Heart right ventricle (tissue), 16 donors: ENCODE results near the gene ADCY2. TPM values are rescaled to one million over a fixed set of nuclear protein-coding genes. Genes with fewer than 3 reads are reported as not detected.

ENCODE experiments used
- ATAC-seq, 8 donors: fragments of 200-7000 bp; cut with Tn5 transposase; one replicate each; pipeline ENCODE4 v1.9.1; 2020; ENCODE audit warnings: mild to moderate bottlenecking in 8 of 8, moderate library complexity in 8 of 8, moderate number of reproducible peaks in 1 of 8
- DNase-seq, 2 donors: peaks; one replicate each; pipeline ENCODE4 v3.0.0-alpha.2; 2020
- H3K27ac ChIP-seq, 10 donors: fragments of 200-600 bp; sonication (generic) in 2 of 10; one replicate each; pipeline versions ENCODE4 v1.5.0 to v1.8.0; 2020 to 2022; ENCODE audit warnings: mild to moderate bottlenecking in 3 of 10
- H3K27me3 ChIP-seq, 7 donors: fragments of 200-600 bp; one replicate each; pipeline ENCODE4 v1.8.0; 2021 to 2022; ENCODE audit warnings: mild to moderate bottlenecking in 2 of 7
- H3K36me3 ChIP-seq, 9 donors: fragments of 200-600 bp; sonication (generic) in 1 of 9; one replicate each; pipeline versions ENCODE4 v1.5.0 to v1.8.0; 2020 to 2022; ENCODE audit warnings: mild to moderate bottlenecking in 2 of 9
- H3K4me1 ChIP-seq, 9 donors: fragments of 200-600 bp; sonication (generic) in 1 of 9; one replicate each; pipeline versions ENCODE4 v1.5.0 to v1.8.0; 2020 to 2022; ENCODE audit warnings: mild to moderate bottlenecking in 4 of 9
- H3K4me3 ChIP-seq, 10 donors: fragments of 200-600 bp; sonication (generic) in 2 of 10; one replicate each; pipeline versions ENCODE4 v1.5.0 to v1.8.0; 2020 to 2022; ENCODE audit warnings: mild to moderate bottlenecking in 7 of 10, moderate library complexity in 2 of 10
- H3K9me3 ChIP-seq, 11 donors: fragments of 200-600 bp in 10 of 11; sonication (generic) in 2 of 11; one replicate each; pipeline versions ENCODE4 v1.5.0 to v1.8.0; 2013 to 2022; ENCODE audit warnings: mild to moderate bottlenecking in 2 of 11, control low read depth in 1 of 11, moderate library complexity in 1 of 11
- CTCF ChIP-seq, 9 donors: fragments of 200-600 bp; sonication (generic) in 2 of 9; IDR thresholded peaks; one replicate each; pipeline versions ENCODE4 v1.5.0 to v1.8.0; 2021 to 2022; ENCODE audit warnings: antibody characterized with exemption in 9 of 9, mild to moderate bottlenecking in 5 of 9, moderate library complexity in 1 of 9
- WGBS, 2 donors: extraction: QIAGEN DNeasy Blood & Tissue Kit; methylation state at CpG; one replicate each; pipeline ENCODE4 v1.1.7; 2013; ENCODE audit warnings: inconsistent platforms in 1 of 2; 5-methylcytosine and 5-hydroxymethylcytosine counted together
- intact Hi-C, 10 donors: fragments of 100-400 bp; cut with DNase I; formaldehyde crosslinking; loops; one replicate each; pipeline versions ENCODE4 v1.11.1 to v1.14.2; 2022
- polyA plus RNA-seq, 2 donors: library from polyadenylated mRNA; stranded (reverse); fragments of 200-250 nt; gene quantifications; one replicate each; pipeline ENCODE4 v1.2.3, GENCODE V29; 2013
- total RNA-seq, 10 donors: library from RNA; stranded (reverse); fragmentation: NEBNext Ultra II Directional in 3 of 10; extraction: Animal tissue kit (Norgen Biotek cat#: 25700) in 3 of 10; gene quantifications; one replicate each; pipeline versions ENCODE4 v1.2.1 to v1.2.4, GENCODE V29; 2021 to 2023
- donor health status: Arrhythmogenic right ventricular cardiomyopathy.
- donor health status: ischemic (EF 13 %, LVEDD 7.1; RV severe dilation, severe dysfunction).
- donor health status: healthy with polysubstance abuse.
- donor health status: DM: no; HTN: yes; CAD: no.
- donor health status: DM: no; HTN: no; CAD: no.
- donor health status: ischemic (EF 25% LVEDD 6.9; RV normal size, moderate dysfunction).
- donor health status: ischemic (EF 25% LVEDD 5.7; RV mildly dilated, moderate dysfunction).
- donor health status: healthy.
- donor health status: DM: yes; HTN: yes; CAD: no.
- donor health status: Ischemic cardiomyopathy.
- donor health status: ischemic (EF 35%, LVEDD 5.7; RV mildly dilated, moderate dysfunction).
- donor health status: nonischemic (EF 11% LVEDD 7.7; RV severe dilation, severe dysfunction).
- donor health status: DM: yes; HTN: yes; CAD: no.
- donor health status: PGD.
- donor health status: ischemic (EF 29% LVEDD 5.4; RV normal size, mild dysfunction).
- donor health status: nonischemic (EF 23%, LVEDD 6.1; RV moderate dilation, normal function).

The ADCY2 gene
- total and polyA plus RNA-seq, 12 donors = 0.04 to 0.90 (median 0.17) TPM

DNA sequence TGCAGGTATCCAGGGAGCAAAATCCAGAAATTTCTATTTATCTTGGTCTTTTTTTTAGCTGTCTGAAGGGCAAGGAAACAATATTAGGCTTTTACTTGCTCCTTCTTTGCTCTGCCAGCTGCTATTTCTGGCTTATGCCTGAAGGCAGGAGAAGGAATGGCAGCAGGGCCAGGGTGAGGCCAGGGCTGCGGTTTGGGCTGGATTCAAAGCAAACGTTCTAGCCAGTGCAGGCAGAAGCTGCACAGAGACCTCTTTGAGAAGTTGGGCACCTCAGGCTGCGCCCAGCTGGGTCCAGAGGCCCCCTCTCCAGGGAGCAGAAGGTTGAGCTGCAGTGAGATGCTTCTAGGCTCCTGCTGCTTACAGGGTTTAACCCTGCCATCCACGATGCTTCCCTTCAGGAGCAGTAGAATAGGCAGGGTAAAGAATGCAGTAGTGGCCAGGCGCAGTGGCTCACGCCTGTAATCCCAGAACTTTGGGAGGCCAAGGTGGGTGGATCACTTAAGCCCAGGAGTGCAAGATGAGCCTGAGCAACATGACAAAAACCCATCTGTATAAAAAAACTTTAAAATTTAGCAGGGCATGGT, 201.2 kb downstream of the ADCY2 start:
- ATAC-seq = no peak
- intact Hi-C loops = no loop called here
- no peak for TF ChIP-seq CTCF (IDR thresholded peaks at IDR 0.05)
- Histone ChIP-seq H3K27me3 (peaks cover 0 to 3% (median 0%) of the 10 kb centered on the region in 7 donors), H3K4me3 (no peak overlapping the region), H3K4me1 (no peaks in the 10 kb centered on the region), H3K27ac (no peak overlapping the region), H3K9me3 (peaks cover 0 to 1% (median 0%) of the 10 kb centered on the region in 11 donors), H3K36me3 (no peaks in the 10 kb centered on the region)
- DNase-seq = no peak
- 61 to 67% methylated on average over 6 of the region's 6 CpGs for WGBS, 2 donors

- intact Hi-C loops = no loop called here
- TF ChIP-seq CTCF (IDR thresholded peaks at IDR 0.05) = no peak
- no peaks in the 10 kb centered on the region for H3K36me3 ChIP-seq
- peaks cover 0 to 16% (median 0%) of the 10 kb centered on the region in 11 donors for H3K9me3 ChIP-seq
- no peak overlapping the region for H3K27ac ChIP-seq
- ATAC-seq (no peak), DNase-seq (no peak)
- H3K27me3 ChIP-seq = no peaks in the 10 kb centered on the region
- 47 to 61% methylated on average over 4 of the region's 4 CpGs for WGBS, 2 donors
- no peaks in the 10 kb centered on the region for H3K4me1 ChIP-seq
- no peak overlapping the region for H3K4me3 ChIP-seq
These were observed 211.0 kb downstream of the ADCY2 start for GRCh38 chr5:7606840-7607465.

GRCh38 chr5:7608772-7609171, 212.8 kb downstream of the ADCY2 start:
- no peak for ATAC-seq
- no peaks in the 10 kb centered on the region for H3K4me1 ChIP-seq
- intact Hi-C loops = no loop called here
- H3K9me3 ChIP-seq = no peaks in the 10 kb centered on the region
- no peak overlapping the region for H3K4me3 ChIP-seq
- no peak for DNase-seq
- no peak overlapping the region for H3K27ac ChIP-seq
- H3K27me3 ChIP-seq = no peaks in the 10 kb centered on the region
- no peak for TF ChIP-seq CTCF (IDR thresholded peaks at IDR 0.05)
- no peaks in the 10 kb centered on the region for H3K36me3 ChIP-seq

- DNase-seq (no peak), ATAC-seq (no peak)
- Histone ChIP-seq H3K27ac (no peak overlapping the region), H3K27me3 (no peaks in the 10 kb centered on the region), H3K4me3 (no peak overlapping the region), H3K36me3 (no peaks in the 10 kb centered on the region), H3K9me3 (no peaks in the 10 kb centered on the region), H3K4me1 (no peaks in the 10 kb centered on the region)
- intact Hi-C loops = no loop called here
- TF ChIP-seq CTCF (IDR thresholded peaks at IDR 0.05) = no peak
- 88 to 96% methylated on average over 1 of the region's 1 CpG for WGBS, 2 donors
These were observed 213.8 kb downstream of the ADCY2 start for GRCh38 chr5:7609726-7610125.
